Measurements from ENCODE around the gene KCNT1.

The KCNT1 gene

GRCh38 chr9:135769489-135770202 is 67.7 kb downstream of the KCNT1 start:
- no peak for DNase-seq

DNA sequence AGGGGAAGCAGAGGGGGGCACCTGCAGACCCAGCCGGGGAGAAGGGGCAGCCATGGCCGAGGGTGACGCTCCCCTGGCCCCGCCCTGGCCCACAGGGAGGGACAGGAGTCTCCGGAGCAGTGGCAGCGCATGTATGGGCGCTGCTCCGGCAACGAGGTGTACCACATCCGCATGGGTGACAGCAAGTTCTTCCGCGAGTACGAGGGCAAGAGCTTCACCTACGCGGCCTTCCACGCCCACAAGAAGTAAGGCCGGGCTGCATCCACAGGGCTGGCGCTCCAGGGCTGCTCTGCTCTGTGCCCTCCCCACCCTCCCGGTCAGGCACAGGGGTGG is 68.2 kb downstream of the KCNT1 start:
- DNase-seq = no peak

- no peak for DNase-seq
These were observed 68.8 kb downstream of the KCNT1 start for GRCh38 chr9:135770771-135771170.

GRCh38 chr9:135771401-135772051 is 69.5 kb downstream of the KCNT1 start:
- DNase-seq = no peak

DNA sequence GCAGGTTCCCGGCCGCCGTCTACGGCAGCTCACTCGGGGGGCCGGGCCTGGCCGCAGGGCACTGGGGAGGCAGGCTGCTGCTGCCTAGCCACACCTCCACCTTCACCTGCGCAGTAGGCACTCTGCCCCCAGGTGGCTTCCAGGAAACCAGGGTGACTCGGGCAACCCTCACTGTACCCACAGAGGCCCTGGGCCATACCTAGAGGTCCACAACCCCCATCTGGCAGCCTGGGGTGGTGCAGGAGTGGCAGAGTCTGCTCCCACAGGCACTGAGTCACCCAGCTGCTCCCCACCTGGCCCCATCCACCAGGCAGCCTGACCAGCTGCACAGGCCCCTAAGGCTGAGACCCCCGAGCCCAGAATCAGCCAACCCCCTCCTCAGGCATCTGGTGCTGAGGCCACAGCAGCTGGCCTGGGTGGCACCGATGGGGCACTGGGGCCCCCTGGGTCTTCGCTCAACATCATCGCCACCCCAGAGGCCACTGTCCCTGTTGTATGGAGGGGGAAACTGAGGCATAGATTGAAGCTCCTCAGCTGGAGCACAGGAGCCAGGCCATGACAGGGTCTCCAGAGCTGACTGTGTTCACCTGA is 70.2 kb downstream of the KCNT1 start:
- no peak for DNase-seq

GRCh38 chr9:135772702-135773493 is 70.9 kb downstream of the KCNT1 start:
- no peak for DNase-seq

- no peak for DNase-seq
These were observed 71.7 kb downstream of the KCNT1 start for GRCh38 chr9:135773530-135774238.

- DNase-seq = no peak
These were observed 72.3 kb downstream of the KCNT1 start for GRCh38 chr9:135774239-135774747.

DNA sequence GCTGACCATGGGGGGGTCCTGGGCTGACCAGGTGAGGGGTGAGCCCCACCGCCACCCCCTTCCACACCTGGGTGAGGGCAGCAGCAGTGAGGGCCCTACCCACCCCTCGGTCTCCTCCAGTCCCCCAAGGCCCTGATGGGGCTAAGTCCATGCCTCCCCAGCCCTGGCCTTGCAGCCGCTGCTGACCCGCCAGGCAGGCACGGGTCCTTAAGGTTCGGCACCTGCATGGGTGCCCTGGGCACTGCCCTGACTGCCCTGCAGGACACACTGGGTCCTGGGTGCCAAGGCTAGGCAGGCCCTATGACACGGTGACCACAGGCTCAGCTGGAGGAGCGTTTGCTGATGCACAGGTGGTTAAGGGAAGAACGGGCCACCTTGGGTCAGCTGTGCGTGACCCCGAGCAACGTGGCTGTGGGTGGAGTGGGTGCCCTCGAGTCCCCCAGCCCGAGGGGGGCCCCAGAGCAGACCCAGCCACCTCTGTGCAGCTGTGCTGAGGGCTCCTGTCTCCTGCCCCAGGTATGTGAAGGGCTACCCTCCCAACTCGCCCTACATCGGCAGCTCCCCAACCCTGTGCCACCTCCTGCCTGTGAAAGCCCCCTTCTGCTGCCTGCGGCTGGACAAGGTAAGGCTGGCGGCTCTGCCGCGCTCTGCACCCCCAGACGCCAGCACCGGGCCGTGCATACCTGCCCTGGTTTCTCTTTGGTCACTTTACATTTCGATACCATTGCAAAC is 73.0 kb downstream of the KCNT1 start:
- no peak for DNase-seq

GRCh38 chr9:135775911-135776310 is 73.9 kb downstream of the KCNT1 start:
- no peak for DNase-seq

DNA sequence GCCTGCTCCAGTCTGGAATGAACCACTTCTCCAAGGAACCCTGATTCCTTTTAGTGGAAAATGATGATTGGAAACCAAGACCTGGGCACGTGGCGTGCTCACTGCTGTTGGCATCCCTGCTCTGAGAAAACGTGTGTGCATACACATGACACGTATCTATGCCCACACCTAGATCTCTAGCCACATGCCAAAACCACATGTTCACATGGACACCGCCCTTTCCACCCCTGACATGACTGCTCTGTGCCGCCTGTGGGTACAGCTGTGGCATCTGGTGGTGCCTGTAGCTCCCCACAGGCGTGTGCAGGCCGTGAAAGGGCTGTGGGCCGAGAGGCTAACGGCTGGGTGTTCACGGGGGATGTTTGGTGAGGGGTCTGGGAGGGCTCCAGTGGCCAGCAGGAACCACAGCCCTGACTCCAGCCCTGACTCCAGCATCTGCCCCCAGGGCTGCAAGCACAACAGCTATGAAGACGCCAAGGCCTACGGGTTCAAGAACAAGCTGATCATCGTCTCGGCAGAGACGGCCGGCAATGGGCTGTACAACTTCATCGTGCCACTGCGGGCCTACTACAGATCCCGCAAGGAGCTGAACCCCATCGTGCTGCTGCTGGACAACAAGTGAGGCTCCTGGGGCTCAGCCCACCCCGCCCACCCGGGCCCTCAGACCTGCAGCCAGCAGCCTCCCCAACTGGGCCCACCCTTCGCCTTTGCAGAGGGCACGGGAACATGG is 75.1 kb downstream of the KCNT1 start:
- DNase-seq = no peak

GRCh38 chr9:135777623-135778177 is 75.7 kb downstream of the KCNT1 start:
- no peak for DNase-seq

DNA sequence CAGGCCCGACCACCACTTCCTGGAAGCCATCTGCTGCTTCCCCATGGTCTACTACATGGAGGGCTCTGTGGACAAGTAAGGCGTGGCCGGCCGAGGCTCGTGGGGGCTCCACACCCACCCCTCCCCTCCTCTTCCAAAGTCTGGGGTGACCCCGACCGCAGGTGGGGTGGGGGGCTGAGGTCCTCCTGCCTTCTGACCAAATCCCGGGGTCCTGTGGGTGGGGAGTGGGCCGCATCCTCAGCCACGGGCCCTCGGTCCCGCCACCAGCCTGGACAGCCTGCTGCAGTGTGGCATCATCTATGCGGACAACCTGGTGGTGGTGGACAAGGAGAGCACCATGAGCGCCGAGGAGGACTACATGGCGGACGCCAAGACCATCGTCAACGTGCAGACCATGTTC is 76.4 kb downstream of the KCNT1 start:
- DNase-seq = no peak

DNA sequence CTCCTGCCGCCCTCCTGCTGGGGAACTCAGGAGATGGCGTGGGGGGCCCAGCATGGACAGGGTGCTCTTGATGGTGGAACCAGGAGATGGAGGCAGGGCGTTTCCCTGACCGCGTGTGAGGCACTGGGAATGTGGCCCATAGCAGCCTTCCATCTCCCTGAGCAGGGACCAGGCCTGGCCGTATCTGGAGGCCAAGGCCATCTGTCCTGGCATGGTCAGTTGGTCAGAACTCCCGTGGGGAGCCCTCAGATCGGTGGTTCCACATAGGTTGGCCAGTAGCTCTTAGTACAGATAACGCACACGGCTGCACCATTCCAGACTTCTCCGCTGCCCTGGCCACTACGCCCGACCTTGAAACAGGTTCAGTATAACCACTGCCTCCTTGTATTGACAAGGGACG is 77.6 kb downstream of the KCNT1 start:
- no peak for DNase-seq

- no peak for DNase-seq
These were observed 78.1 kb downstream of the KCNT1 start for GRCh38 chr9:135780086-135780485.

GRCh38 chr9:135780626-135781025 is 78.6 kb downstream of the KCNT1 start:
- no peak for DNase-seq

- no peak for DNase-seq
These were observed 81.0 kb downstream of the KCNT1 start for GRCh38 chr9:135782946-135783345.

GRCh38 chr9:135783540-135784245 is 81.7 kb downstream of the KCNT1 start:
- DNase-seq = no peak

GRCh38 chr9:135785013-135785575 is 83.1 kb downstream of the KCNT1 start:
- DNase-seq = no peak

- DNase-seq = no peak
These were observed 84.2 kb downstream of the KCNT1 start for GRCh38 chr9:135786146-135786690.

All from GDM1 (cell line).